Lower leg skin (tissue), 3 donors: ENCODE measurements around the gene RFK.

Experiments used
- CTCF ChIP-seq, 3 donors: fragments of 450-650 bp; IDR thresholded peaks; one replicate each; pipeline ENCODE4 v1.5.1; 2016; ENCODE audit warnings: antibody characterized with exemption in 3 of 3, mild to moderate bottlenecking in 3 of 3, moderate library complexity in 2 of 3
- POLR2A ChIP-seq, 2 donors: fragments of 450-650 bp; IDR thresholded peaks; one replicate each; pipeline ENCODE4 v1.6.1; 2016 to 2017; ENCODE audit warnings: antibody characterized with exemption in 2 of 2, mild to moderate bottlenecking in 1 of 2, moderate library complexity in 1 of 2

DNA sequence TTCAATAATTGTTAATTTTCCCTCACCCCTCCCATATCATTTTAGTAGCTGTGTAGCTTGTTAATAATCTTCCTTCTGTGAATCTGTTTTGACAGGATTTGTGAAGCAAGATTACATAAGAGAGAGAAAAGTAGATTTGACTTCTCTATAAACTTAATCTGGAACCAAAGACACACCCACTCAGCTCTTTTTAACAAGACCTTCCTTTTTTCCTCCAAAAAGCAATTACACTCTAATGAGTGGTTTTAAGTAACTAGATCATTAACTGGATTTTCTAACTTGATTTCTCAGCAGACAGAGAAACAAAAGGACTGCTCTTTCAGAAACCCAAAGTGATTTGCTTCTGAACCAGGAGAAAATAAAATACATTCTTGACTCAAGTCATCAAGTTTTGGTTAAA lies 21.9 kb downstream of the RFK start:
- TF ChIP-seq CTCF (IDR thresholded peaks at IDR 0.05) (no peak), POLR2A (IDR thresholded peaks at IDR 0.05) (no peak)
